ENCODE data around the gene FAM114A1. TPM values are rescaled to one million over a fixed set of nuclear protein-coding genes. Genes with fewer than 3 reads are reported as not detected.
A peak's percentile ranks its signal among the peaks of the same experiment; 100 is the strongest.

FAM114A1 gene
- total RNA-seq (ENCODE audit: low replicate concordance) = 33.9 and 54.2 TPM in 2 replicates
- long read RNA-seq, partial matches to known transcripts = 37 of 86 reads
- long read RNA-seq, other reads (novel, unspliced or antisense) = 48 of 86 reads

- Mint-ChIP-seq H3K27me3 (peaks cover 10% of the 10 kb centered on the region), H3K4me3 (peak within 1 kb of the TSS; percentile 91), H3K36me3 (peaks cover 7% of the 10 kb centered on the region), H3K4me1 (ENCODE audit: unreplicated experiment) (peaks cover 28% of the 10 kb centered on the region), H3K27ac (peak within 1 kb of the TSS; percentile 92), H3K9me3 (peaks cover 13% of the 10 kb centered on the region)
- TF ChIP-seq, protein P1, sequence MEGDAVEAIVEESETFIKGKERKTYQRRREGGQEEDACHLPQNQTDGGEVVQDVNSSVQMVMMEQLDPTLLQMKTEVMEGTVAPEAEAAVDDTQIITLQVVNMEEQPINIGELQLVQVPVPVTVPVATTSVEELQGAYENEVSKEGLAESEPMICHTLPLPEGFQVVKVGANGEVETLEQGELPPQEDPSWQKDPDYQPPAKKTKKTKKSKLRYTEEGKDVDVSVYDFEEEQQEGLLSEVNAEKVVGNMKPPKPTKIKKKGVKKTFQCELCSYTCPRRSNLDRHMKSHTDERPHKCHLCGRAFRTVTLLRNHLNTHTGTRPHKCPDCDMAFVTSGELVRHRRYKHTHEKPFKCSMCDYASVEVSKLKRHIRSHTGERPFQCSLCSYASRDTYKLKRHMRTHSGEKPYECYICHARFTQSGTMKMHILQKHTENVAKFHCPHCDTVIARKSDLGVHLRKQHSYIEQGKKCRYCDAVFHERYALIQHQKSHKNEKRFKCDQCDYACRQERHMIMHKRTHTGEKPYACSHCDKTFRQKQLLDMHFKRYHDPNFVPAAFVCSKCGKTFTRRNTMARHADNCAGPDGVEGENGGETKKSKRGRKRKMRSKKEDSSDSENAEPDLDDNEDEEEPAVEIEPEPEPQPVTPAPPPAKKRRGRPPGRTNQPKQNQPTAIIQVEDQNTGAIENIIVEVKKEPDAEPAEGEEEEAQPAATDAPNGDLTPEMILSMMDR (conservative IDR thresholded peaks at IDR 0.05) = no peak
- DNase-seq (ENCODE audit: extremely low spot score, unreplicated experiment) = peak; percentile 78
Measured at GRCh38 chr4:38867478-38868058, at the start of gene FAM114A1. Gene FAM114A1, plus strand, starts transcription at chr4:38867806. Its CDS starts 10,273 bp downstream, at chr4:38878079.

DNA sequence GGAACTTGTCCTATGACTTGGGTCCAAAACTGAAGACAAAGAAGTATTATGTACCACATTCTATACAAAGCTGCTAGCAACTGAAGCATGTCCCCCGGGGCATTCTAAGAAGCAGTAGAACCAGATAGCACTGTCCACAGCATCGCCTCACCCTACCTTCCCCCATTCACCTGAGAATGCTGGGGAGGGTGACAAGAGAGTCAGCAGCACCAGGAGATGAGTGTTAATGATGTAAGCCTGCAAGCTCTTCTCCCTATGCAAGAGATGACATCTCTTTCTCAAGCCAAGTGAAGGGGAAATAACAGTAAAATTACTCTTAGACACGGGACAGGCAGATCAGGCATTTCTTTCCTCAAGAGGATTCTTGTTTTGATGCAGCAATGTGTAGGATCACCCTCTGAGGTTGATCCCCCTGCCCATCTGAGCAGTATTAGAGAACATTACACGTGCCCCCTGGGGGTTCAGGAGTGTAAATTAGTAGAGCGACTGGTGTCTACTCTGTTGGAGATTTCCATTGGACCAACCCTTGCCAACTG is 49.1 kb upstream of the FAM114A1 start:
- Mint-ChIP-seq H3K4me3 (no peak overlapping the region), H3K27me3 (peaks cover 3% of the 10 kb centered on the region), H3K9me3 (peaks cover 15% of the 10 kb centered on the region), H3K27ac (peak overlapping the region; percentile 77), H3K4me1 (ENCODE audit: unreplicated experiment) (peaks cover 7% of the 10 kb centered on the region), H3K36me3 (peaks cover 4% of the 10 kb centered on the region)
- TF ChIP-seq, protein P1 (conservative IDR thresholded peaks at IDR 0.05) = no peak
- DNase-seq (ENCODE audit: extremely low spot score, unreplicated experiment) = no peak

- Mint-ChIP-seq H3K4me1 (ENCODE audit: unreplicated experiment) (peaks cover 7% of the 10 kb centered on the region), H3K36me3 (peaks cover 4% of the 10 kb centered on the region), H3K27me3 (no peaks in the 10 kb centered on the region), H3K9me3 (peaks cover 15% of the 10 kb centered on the region), H3K27ac (no peak overlapping the region), H3K4me3 (no peak overlapping the region)
- TF ChIP-seq, protein P1 (conservative IDR thresholded peaks at IDR 0.05) = no peak
- DNase-seq (ENCODE audit: extremely low spot score, unreplicated experiment) = no peak
Measured at GRCh38 chr4:38819569-38819968, 48.0 kb upstream of the FAM114A1 start.

GRCh38 chr4:38820329-38821061 is 47.1 kb upstream of the FAM114A1 start:
- Mint-ChIP-seq H3K36me3 (peaks cover 4% of the 10 kb centered on the region), H3K27ac (no peak overlapping the region), H3K4me3 (no peak overlapping the region), H3K9me3 (peaks cover 15% of the 10 kb centered on the region), H3K4me1 (ENCODE audit: unreplicated experiment) (peaks cover 7% of the 10 kb centered on the region), H3K27me3 (no peaks in the 10 kb centered on the region)
- TF ChIP-seq, protein P1 (conservative IDR thresholded peaks at IDR 0.05) = no peak
- no peak for DNase-seq (ENCODE audit: extremely low spot score, unreplicated experiment)

DNA sequence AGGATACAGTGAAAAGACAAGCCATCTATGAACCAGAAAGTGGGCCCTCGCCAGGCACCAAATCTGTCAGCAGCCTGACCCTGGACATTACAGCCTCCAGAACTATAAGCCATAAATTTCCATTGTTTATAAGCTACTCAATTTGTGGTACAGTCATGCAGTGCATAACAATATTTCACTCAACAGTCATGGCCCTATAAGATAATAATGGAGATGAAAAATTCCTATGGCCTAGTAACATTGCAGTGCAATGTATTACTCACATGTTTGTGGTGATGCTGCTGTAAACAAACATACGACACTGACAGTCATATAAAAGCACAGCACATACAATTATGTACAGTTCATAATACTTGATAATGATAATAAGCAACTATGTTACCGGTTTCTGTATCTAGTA is 45.9 kb upstream of the FAM114A1 start:
- Mint-ChIP-seq H3K27me3 (no peaks in the 10 kb centered on the region), H3K36me3 (peaks cover 4% of the 10 kb centered on the region), H3K4me3 (no peak overlapping the region), H3K9me3 (peaks cover 22% of the 10 kb centered on the region), H3K4me1 (ENCODE audit: unreplicated experiment) (peaks cover 7% of the 10 kb centered on the region), H3K27ac (no peak overlapping the region)
- TF ChIP-seq, protein P1 (conservative IDR thresholded peaks at IDR 0.05) = no peak
- no peak for DNase-seq (ENCODE audit: extremely low spot score, unreplicated experiment)
